Loucy (cell line): ENCODE results near the gene UTP14A.

Experiments used
- H2AFZ ChIP-seq: fragments of 200-600 bp; sonication (generic); 2 replicates; pipeline ENCODE4 v1.6.0; 2016; ENCODE audit warnings: antibody characterized with exemption, mild to moderate bottlenecking, low read length, moderate library complexity
- H3F3A ChIP-seq: fragments of 200-600 bp; 2 replicates; pipeline ENCODE4 v1.6.0; 2016; ENCODE audit warnings: antibody characterized with exemption, low read depth, mild to moderate bottlenecking
- H3K27me3 ChIP-seq: fragments of 200-600 bp; sonication (generic); 2 replicates; pipeline ENCODE4 v1.6.1; 2014; ENCODE audit warnings: low read length, mild to moderate bottlenecking; ENCODE audit not compliant: insufficient read depth, poor library complexity, severe bottlenecking
- H3K36me3 ChIP-seq: fragments of 200-600 bp; sonication (generic); 2 replicates; pipeline ENCODE4 v1.6.1; 2016; ENCODE audit warnings: low read length; ENCODE audit not compliant: insufficient read depth
- H3K4me1 ChIP-seq: fragments of 200-600 bp; sonication (generic); 2 replicates; pipeline ENCODE4 v1.5.1; 2014; ENCODE audit warnings: low read length, mild to moderate bottlenecking; ENCODE audit not compliant: insufficient read depth, poor library complexity, severe bottlenecking
- H3K4me2 ChIP-seq: fragments of 200-600 bp; sonication (generic); 2 replicates; pipeline ENCODE4 v1.6.0; 2014; ENCODE audit warnings: antibody characterized with exemption, low read length, low read depth, mild to moderate bottlenecking; ENCODE audit not compliant: poor library complexity, severe bottlenecking
- H3K4me3 ChIP-seq: fragments of 200-600 bp; sonication (generic); 2 replicates; pipeline ENCODE4 v1.5.1; 2014; ENCODE audit warnings: low read length, mild to moderate bottlenecking, mixed read lengths; ENCODE audit not compliant: poor library complexity, severe bottlenecking
- H3K79me2 ChIP-seq: fragments of 200-600 bp; sonication (generic); 2 replicates; pipeline ENCODE4 v1.6.1; 2014; ENCODE audit warnings: low read length; ENCODE audit not compliant: insufficient read depth
- H3K9ac ChIP-seq: fragments of 200-600 bp; sonication (generic); 2 replicates; pipeline ENCODE4 v1.6.0; 2014; ENCODE audit warnings: mild to moderate bottlenecking, low read depth, low read length, moderate library complexity; ENCODE audit not compliant: poor library complexity, severe bottlenecking
- H3K9me2 ChIP-seq: fragments of 200-600 bp; sonication (generic); replicated peaks from 2 replicates; pipeline ENCODE4 v1.6.1; 2016; ENCODE audit warnings: low read depth, low read length, mixed read lengths
- H3K9me3 ChIP-seq: fragments of 200-600 bp; sonication (generic); 2 replicates; pipeline ENCODE4 v1.6.1; 2014; ENCODE audit warnings: mild to moderate bottlenecking, antibody characterized with exemption, low read length, low read depth; ENCODE audit not compliant: insufficient read depth
- H4K20me1 ChIP-seq: fragments of 200-600 bp; sonication (generic); 2 replicates; pipeline ENCODE4 v1.6.0; 2014; ENCODE audit warnings: antibody characterized with exemption, low read length, mild to moderate bottlenecking; ENCODE audit not compliant: insufficient read depth, poor library complexity, severe bottlenecking
- EZH2phosphoT487 ChIP-seq: fragments of 200-600 bp; IDR thresholded peaks from 2 replicates; pipeline ENCODE4 v1.6.1; 2018; ENCODE audit warnings: antibody characterized with exemption, mild to moderate bottlenecking, moderate library complexity, borderline replicate concordance
- TF ChIP-seq, protein P1 (sequence below): fragments of 200-600 bp; sonication (generic); conservative IDR thresholded peaks from 2 replicates; pipeline ENCODE4 v1.5.1; 2014; ENCODE audit warnings: mild to moderate bottlenecking, antibody characterized with exemption, low read length

The UTP14A gene

DNA sequence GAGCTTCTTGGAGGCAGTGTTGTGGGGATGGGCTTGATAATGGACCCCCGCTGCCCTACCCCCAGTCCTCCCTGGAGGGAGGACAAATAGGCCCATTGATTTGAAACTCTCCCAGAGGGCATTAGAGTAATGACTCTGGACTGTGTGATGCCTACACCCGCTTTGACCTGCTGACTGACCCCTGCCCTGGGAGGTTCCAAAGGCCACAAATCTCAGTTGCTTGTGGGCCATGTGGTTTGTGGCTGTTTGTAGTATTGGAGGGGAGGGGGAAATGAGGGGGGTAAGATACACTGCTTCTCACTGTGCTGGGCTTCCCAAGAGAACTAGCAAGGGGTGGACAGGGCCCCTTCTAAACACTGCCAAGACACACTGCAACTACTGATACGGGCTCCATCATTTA is 48.8 kb downstream of the UTP14A start:
- no peak overlapping the region for H2AFZ ChIP-seq
- no peaks in the 10 kb centered on the region for H4K20me1 ChIP-seq
- no peak overlapping the region for H3K4me3 ChIP-seq
- peaks cover 65% of the 10 kb centered on the region for H3K4me1 ChIP-seq
- no peaks in the 10 kb centered on the region for H3K36me3 ChIP-seq
- no peaks in the 10 kb centered on the region for H3K27me3 ChIP-seq
- H3K9me3 ChIP-seq = no peaks in the 10 kb centered on the region
- TF ChIP-seq, protein P1, sequence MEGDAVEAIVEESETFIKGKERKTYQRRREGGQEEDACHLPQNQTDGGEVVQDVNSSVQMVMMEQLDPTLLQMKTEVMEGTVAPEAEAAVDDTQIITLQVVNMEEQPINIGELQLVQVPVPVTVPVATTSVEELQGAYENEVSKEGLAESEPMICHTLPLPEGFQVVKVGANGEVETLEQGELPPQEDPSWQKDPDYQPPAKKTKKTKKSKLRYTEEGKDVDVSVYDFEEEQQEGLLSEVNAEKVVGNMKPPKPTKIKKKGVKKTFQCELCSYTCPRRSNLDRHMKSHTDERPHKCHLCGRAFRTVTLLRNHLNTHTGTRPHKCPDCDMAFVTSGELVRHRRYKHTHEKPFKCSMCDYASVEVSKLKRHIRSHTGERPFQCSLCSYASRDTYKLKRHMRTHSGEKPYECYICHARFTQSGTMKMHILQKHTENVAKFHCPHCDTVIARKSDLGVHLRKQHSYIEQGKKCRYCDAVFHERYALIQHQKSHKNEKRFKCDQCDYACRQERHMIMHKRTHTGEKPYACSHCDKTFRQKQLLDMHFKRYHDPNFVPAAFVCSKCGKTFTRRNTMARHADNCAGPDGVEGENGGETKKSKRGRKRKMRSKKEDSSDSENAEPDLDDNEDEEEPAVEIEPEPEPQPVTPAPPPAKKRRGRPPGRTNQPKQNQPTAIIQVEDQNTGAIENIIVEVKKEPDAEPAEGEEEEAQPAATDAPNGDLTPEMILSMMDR = no peak
- TF ChIP-seq EZH2phosphoT487 = no peak
- H3K79me2 ChIP-seq = peaks cover 17% of the 10 kb centered on the region
- H3K4me2 ChIP-seq = peak overlapping the region; percentile 91
- H3K9ac ChIP-seq = no peak overlapping the region
- no peaks in the 10 kb centered on the region for H3K9me2 ChIP-seq
- H3F3A ChIP-seq = no peaks in the 10 kb centered on the region

GRCh38 chrX:129955682-129956081 is 49.7 kb downstream of the UTP14A start:
- Histone ChIP-seq H3K4me2 (peak overlapping the region; percentile 77), H3K4me1 (peaks cover 70% of the 10 kb centered on the region), H3K36me3 (no peaks in the 10 kb centered on the region), H4K20me1 (no peaks in the 10 kb centered on the region), H3K9me2 (no peaks in the 10 kb centered on the region), H3K79me2 (peaks cover 20% of the 10 kb centered on the region), H2AFZ (no peak overlapping the region), H3K9ac (no peak overlapping the region), H3K4me3 (no peak overlapping the region), H3K9me3 (no peaks in the 10 kb centered on the region), H3K27me3 (no peaks in the 10 kb centered on the region), H3F3A (no peaks in the 10 kb centered on the region)
- TF ChIP-seq EZH2phosphoT487 = no peak
- TF ChIP-seq, protein P1 = no peak

DNA sequence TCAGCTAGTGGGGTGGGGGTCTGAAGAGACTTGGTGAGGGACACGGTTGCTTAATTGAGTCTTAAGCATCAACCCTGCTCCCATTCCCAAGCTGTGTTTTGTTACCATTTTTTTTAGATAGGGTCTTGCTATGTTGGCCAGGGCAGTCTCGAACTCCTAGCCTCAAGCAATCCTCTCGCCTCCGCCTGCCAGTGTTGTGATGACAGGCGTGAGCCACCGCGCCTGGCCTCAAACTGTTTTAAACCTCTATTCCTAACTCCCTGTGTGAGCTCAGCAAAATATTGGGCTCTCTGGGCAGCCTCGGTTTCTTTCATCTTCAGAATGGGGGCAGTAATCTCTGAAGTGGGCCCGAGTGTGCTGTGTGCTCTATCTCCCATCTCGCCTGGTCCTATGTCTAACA is 50.2 kb downstream of the UTP14A start:
- H3K27me3 ChIP-seq = no peaks in the 10 kb centered on the region

GRCh38 chrX:129956765-129957164 is 50.8 kb downstream of the UTP14A start:
- H3K36me3 ChIP-seq = no peaks in the 10 kb centered on the region
- H3K9ac ChIP-seq = peak overlapping the region; percentile 80
- peaks cover 18% of the 10 kb centered on the region for H3K79me2 ChIP-seq
- H3K4me2 ChIP-seq = peak overlapping the region; percentile 77
- no peaks in the 10 kb centered on the region for H4K20me1 ChIP-seq
- no peaks in the 10 kb centered on the region for H3K27me3 ChIP-seq
- no peaks in the 10 kb centered on the region for H3F3A ChIP-seq
- TF ChIP-seq, protein P1 = no peak
- no peak for TF ChIP-seq EZH2phosphoT487
- peak overlapping the region; percentile 73 for H3K4me3 ChIP-seq
- peaks cover 72% of the 10 kb centered on the region for H3K4me1 ChIP-seq
- H3K9me2 ChIP-seq = no peaks in the 10 kb centered on the region
- H2AFZ ChIP-seq = no peak overlapping the region
- H3K9me3 ChIP-seq = no peaks in the 10 kb centered on the region

More for the DNA sequence above, 50.2 kb downstream of the UTP14A start:
- H3K9ac ChIP-seq = peak overlapping the region; percentile 80
- H3K36me3 ChIP-seq = no peaks in the 10 kb centered on the region
- no peak for TF ChIP-seq EZH2phosphoT487
- peaks cover 20% of the 10 kb centered on the region for H3K79me2 ChIP-seq
- no peaks in the 10 kb centered on the region for H3K9me2 ChIP-seq
- no peak overlapping the region for H2AFZ ChIP-seq
- peaks cover 70% of the 10 kb centered on the region for H3K4me1 ChIP-seq
- H3K4me3 ChIP-seq = peak overlapping the region; percentile 73
- no peaks in the 10 kb centered on the region for H3F3A ChIP-seq
- no peaks in the 10 kb centered on the region for H4K20me1 ChIP-seq
- peak overlapping the region; percentile 77 for H3K4me2 ChIP-seq
- no peaks in the 10 kb centered on the region for H3K9me3 ChIP-seq
